SIG-M5 (cell line): ENCODE results near the gene RAI14.
"Not testable (repeated sequence)": the region's sequence is repeated elsewhere in the genome, so short reads cannot be mapped to it uniquely, and the experiment has no call there.

ENCODE experiments used
- DNase-seq: peaks from one replicate; lab custom pipeline; 2025; lab: John Stamatoyannopoulos, UW

The RAI14 gene

GRCh38 chr5:34731435-34732232, 75.5 kb downstream of the RAI14 start:
- no peak for DNase-seq

GRCh38 chr5:34734326-34734725, 78.2 kb downstream of the RAI14 start:
- DNase-seq: no peak

GRCh38 chr5:34735491-34736426, 79.6 kb downstream of the RAI14 start:
- no peak for DNase-seq

- no peak for DNase-seq
These were observed 80.5 kb downstream of the RAI14 start for GRCh38 chr5:34736445-34737115.

GRCh38 chr5:34737731-34738130, 81.6 kb downstream of the RAI14 start:
- no peak for DNase-seq

- DNase-seq: no peak
These were observed 82.3 kb downstream of the RAI14 start for GRCh38 chr5:34738381-34738780.

- DNase-seq: no peak
These were observed 84.3 kb downstream of the RAI14 start for GRCh38 chr5:34740389-34740806.

GRCh38 chr5:34742061-34742460, 85.9 kb downstream of the RAI14 start:
- no peak for DNase-seq

GRCh38 chr5:34743878-34744277, 87.8 kb downstream of the RAI14 start:
- no peak for DNase-seq

GRCh38 chr5:34748431-34748830, 92.3 kb downstream of the RAI14 start:
- no peak for DNase-seq

GRCh38 chr5:34749431-34749873, 93.3 kb downstream of the RAI14 start:
- DNase-seq: no peak

GRCh38 chr5:34750206-34750605, 94.1 kb downstream of the RAI14 start:
- DNase-seq: no peak

- no peak for DNase-seq
These were observed 95.9 kb downstream of the RAI14 start for GRCh38 chr5:34751807-34752736.

GRCh38 chr5:34753236-34753635, 97.1 kb downstream of the RAI14 start:
- not testable (repeated sequence) for DNase-seq

- DNase-seq: no peak
These were observed 99.8 kb downstream of the RAI14 start for GRCh38 chr5:34755926-34756325.

GRCh38 chr5:34756781-34757624, 100.9 kb downstream of the RAI14 start:
- DNase-seq: no peak

- DNase-seq: no peak
These were observed 102.4 kb downstream of the RAI14 start for GRCh38 chr5:34758514-34758913.

GRCh38 chr5:34759213-34759612, 103.1 kb downstream of the RAI14 start:
- DNase-seq: not testable (repeated sequence)

- DNase-seq: no peak
These were observed 109.5 kb downstream of the RAI14 start for GRCh38 chr5:34765662-34766061.

GRCh38 chr5:34767180-34767579, 111.1 kb downstream of the RAI14 start:
- DNase-seq: no peak
